ENCODE measurements around the gene SAE1.
A peak's percentile ranks its signal among the peaks of the same experiment; 100 is the strongest.
"Not testable (repeated sequence)": the region's sequence is repeated elsewhere in the genome, so short reads cannot be mapped to it uniquely, and the experiment has no call there.

Gene SAE1

GRCh38 chr19:47132194-47132852, 1.7 kb downstream of the SAE1 start:
- no peak for DNase-seq

- DNase-seq = no peak
Observed at GRCh38 chr19:47133021-47133471, 2.4 kb downstream of the SAE1 start.

GRCh38 chr19:47134545-47134944, 3.9 kb downstream of the SAE1 start:
- DNase-seq = no peak

- DNase-seq = no peak
Observed at GRCh38 chr19:47135156-47135555, 4.5 kb downstream of the SAE1 start.

DNA sequence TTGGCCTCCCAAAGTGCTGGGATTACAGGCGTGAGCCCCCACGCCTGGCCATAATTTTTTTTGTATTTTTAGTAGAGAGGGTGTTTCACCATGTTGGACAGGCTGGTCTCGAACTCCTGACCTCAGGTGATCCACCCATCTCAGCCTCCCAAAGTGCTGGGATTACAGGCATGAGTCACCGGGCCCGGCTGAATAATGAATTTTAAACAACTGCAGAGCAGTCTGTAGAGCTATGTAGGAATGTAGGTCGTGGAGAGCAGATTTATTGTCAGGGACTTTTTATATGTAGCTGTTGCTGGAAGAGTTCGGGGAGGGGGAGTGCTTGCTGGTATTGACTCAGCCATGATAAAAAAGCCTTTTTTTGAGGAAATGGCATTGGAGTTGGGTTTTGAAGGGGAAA, 10.6 kb downstream of the SAE1 start:
- DNase-seq = not testable (repeated sequence)

- no peak for DNase-seq
Observed at GRCh38 chr19:47141695-47142094, 11.1 kb downstream of the SAE1 start.

- no peak for DNase-seq
Observed at GRCh38 chr19:47142779-47143178, 12.1 kb downstream of the SAE1 start.

DNA sequence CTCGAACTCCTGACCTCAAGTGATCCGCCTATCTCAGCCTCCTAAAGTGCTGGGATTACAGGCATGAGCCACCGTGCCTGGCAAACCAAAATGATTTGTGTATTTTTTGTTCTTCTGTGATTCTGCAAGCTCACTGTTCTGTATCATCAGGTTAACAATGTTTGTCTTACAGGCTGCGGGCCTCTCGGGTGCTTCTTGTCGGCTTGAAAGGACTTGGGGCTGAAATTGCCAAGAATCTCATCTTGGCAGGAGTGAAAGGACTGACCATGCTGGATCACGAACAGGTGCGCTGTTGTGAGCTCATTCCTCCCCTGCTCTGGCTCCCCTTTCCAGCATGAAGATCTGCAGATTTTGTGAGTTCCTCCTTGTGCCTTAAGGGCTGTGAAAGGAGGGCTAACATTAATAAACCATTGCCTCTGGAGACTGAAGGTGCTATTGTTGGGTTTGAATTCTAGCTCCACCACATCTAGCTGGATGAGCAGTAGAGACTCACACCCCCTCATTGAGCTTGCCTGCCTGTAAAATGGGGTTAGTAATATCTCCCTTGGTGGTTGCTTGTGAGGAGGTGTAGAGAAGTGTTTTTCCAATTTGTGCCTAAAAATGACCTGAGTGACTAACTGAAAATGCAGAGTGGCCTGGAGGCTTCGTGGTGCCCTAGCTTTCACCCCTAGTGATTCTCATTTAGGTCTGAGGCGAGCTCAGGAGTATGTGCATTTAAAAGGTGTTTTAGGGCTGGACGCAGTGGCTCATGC, 12.9 kb downstream of the SAE1 start:
- no peak for DNase-seq

- DNase-seq = no peak
Observed at GRCh38 chr19:47144630-47145029, 14.0 kb downstream of the SAE1 start.

DNA sequence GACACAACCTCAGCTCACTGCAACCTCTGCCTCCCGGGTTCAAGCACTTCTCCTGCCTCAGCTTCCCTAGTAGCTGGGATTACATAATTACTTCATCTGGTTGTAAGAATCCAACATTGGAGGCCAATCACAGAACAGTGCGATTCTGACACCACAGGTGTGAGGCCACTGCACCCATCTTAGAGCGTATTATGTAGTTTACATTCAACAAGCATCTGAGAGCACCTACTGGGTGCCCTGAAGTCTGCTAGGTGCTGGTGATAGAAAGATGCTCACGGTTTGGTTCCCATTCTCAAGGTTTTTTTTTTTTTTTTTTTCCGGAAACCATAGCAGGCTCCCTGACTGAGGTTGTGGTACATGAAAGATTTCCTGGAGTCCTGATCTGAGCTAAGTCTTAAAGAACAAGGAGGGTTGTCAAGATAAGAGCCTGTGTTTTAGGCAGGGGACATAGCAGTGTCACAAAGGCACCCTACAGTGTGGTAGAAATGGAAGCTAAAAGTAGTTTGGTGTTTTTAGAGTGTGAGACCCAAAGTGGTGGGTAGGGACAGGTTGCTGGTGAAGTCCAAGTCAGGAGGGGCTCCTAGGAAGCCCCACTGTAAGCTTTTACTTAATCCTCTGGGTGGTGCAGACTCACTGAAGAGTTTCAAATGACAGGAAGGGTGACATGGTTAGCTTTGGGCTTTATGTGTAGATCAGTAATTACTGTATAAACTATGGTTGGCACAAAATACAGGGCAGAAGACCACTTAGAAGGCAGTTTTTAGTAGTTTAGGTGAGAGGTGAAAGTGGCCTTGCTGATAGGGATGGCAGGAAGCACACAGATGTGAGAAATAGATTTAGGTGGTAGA, 15.2 kb downstream of the SAE1 start:
- DNase-seq = no peak

GRCh38 chr19:47146920-47147319, 16.3 kb downstream of the SAE1 start:
- no peak for DNase-seq

- DNase-seq = peak; percentile 38
Observed at GRCh38 chr19:47151627-47152026, 21.0 kb downstream of the SAE1 start.

- no peak for DNase-seq
Observed at GRCh38 chr19:47152205-47152604, 21.6 kb downstream of the SAE1 start.

DNA sequence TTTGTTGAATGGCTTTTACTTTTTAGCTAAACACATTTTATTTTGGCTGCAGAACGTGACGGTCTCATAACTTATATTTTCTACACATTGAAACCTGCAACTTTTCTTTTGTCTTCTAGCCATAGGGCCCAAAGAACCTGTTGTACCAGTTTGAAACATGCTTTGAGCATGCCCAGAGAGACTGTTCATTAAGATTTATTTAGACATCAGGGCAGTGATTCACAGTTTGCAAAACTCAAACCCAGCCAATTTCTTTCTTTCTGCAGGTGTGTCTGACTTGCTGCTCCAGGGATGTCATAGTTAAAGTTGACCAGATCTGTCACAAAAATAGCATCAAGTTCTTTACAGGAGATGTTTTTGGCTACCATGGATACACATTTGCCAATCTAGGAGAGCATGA, 22.0 kb downstream of the SAE1 start:
- no peak for DNase-seq

GRCh38 chr19:47153266-47153665, 22.6 kb downstream of the SAE1 start:
- no peak for DNase-seq

DNA sequence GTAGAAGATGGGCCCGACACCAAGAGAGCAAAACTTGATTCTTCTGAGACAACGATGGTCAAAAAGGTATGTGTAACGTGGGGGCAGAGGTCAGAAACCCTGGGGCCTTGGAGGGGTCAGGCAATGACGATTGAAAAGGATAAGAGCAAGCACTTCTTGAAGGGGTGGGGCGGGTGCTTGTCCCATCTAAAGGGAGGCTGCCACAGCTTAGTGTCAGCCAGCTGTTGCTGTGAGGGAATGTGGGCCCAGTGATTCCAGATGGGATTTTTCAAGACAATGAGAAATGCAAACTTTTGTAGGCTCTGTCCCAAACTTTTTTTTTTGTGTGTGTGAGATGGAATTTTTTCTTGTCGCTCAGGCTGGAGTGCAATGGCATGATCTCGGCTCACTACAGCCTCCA, 24.5 kb downstream of the SAE1 start:
- no peak for DNase-seq

GRCh38 chr19:47156861-47157430, 26.3 kb downstream of the SAE1 start:
- DNase-seq = peak; percentile 77

GRCh38 chr19:47157431-47158321, 27.0 kb downstream of the SAE1 start:
- DNase-seq = peak; percentile 79

- no peak for DNase-seq
Observed at GRCh38 chr19:47158367-47158791, 27.7 kb downstream of the SAE1 start.

GRCh38 chr19:47158879-47159503, 28.4 kb downstream of the SAE1 start:
- no peak for DNase-seq

- DNase-seq = no peak
Observed at GRCh38 chr19:47161876-47162489, 31.3 kb downstream of the SAE1 start.
